Measurements from ENCODE around the gene TLCD2. TPM values are rescaled to one million over a fixed set of nuclear protein-coding genes. Genes with fewer than 3 reads are reported as not detected.

The TLCD2 gene, protein sequence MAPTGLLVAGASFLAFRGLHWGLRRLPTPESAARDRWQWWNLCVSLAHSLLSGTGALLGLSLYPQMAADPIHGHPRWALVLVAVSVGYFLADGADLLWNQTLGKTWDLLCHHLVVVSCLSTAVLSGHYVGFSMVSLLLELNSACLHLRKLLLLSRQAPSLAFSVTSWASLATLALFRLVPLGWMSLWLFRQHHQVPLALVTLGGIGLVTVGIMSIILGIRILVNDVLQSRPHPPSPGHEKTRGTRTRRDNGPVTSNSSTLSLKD
- total RNA-seq (under 1 TPM in 4 of 5 experiments, not detected in 1; 0.05 to 0.49 (median 0.08) TPM), polyA plus RNA-seq (not detected), total RNA-seq (0.40 reads per million)

DNA sequence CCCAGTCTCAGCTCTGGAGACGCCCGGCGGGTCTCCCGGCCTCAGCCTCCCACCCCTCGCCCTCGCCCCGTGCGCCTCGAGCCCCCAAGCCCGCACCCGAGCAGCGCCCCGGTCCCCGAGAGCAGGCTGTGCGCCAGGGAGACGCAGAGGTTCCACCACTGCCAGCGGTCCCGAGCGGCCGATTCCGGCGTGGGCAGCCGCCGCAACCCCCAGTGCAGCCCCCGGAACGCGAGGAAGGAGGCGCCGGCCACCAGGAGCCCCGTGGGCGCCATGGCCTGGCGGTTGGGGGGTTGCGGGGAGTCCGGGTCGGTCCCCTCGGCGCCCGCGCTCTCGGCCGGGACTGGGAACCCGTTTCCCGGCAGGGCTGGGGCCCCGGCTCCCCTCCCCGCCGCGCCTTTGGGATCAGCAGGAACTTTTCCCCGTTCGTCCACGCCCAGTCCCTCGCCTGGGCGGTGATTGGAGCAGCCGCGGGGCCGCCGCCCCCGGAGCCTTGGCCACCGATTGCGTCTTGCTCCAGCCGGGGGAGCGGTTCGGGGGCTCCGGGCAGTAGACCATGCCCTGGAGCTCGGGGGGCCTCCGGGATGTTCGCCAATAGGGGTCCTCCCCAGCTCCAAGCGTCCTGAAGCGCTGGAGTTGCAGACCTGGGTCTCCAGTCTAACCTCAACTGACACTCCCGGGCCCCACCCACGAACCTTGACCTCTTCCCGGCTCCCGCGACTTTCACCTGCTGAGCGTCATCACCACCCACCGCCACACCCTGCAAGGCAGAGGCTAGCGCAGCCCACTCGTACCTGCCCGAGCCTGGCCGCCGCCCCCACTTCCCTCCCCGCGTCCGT is at the start of gene TLCD2:
Gene TLCD2, minus strand, starts transcription at position 407 of the 836 bp plus-strand sequence. Its CDS starts 135 bp downstream, at position 272.
- H3K4me3 Mint-ChIP-seq = peak within 1 kb of the TSS; percentile 37 to 88 (median 75)
- peaks cover 0 to 6% of the 10 kb centered on the region in 2 donors for H3K27me3 ChIP-seq (ENCODE audit: control insufficient read depth in 2 of 2, insufficient read depth in 2 of 2, low read length in 2 of 2)
- H3K36me3 ChIP-seq (ENCODE audit: control insufficient read depth in 2 of 3, insufficient read depth in 3 of 3, low read length in 3 of 3) = no peaks in the 10 kb centered on the region
- H3K27me3 Mint-ChIP-seq = peaks cover 10 to 42% (median 24%) of the 10 kb centered on the region in 5 donors
- H3K27ac Mint-ChIP-seq = peak within 1 kb of the TSS in 4 of 9 donors; percentile 6 to 77 (median 42)
- H3K4me1 Mint-ChIP-seq = peaks cover 10 to 27% (median 20%) of the 10 kb centered on the region in 7 donors
- no peaks in the 10 kb centered on the region for H3K9me3 Mint-ChIP-seq
- peak within 1 kb of the TSS; percentile 25 for H3K27ac ChIP-seq (ENCODE audit: low read depth, low read length)
- peak within 1 kb of the TSS; percentile 47 for H3K4me3 ChIP-seq (ENCODE audit: low read length)
- H3K9me3 ChIP-seq (ENCODE audit: control insufficient read depth in 2 of 3, low read length in 3 of 3) = no peaks in the 10 kb centered on the region
- ChIA-PET POLR2A (interaction anchor here (0.6 kb wide), 1 partner anchor 463 kb away, joined by 3 read pairs; no protein-coding TSS in a partner anchor), CTCF (interaction anchor here (1.2 kb wide), 1 partner anchor 31 kb away, joined by 3 read pairs; no protein-coding TSS in a partner anchor)
- intact Hi-C loops (cut with micrococcal nuclease) = no loop called here
- peaks cover 11 to 16% of the 10 kb centered on the region in 2 donors for H3K4me1 ChIP-seq (ENCODE audit: control insufficient read depth in 2 of 2, insufficient read depth in 2 of 2, low read length in 2 of 2)
- DNase-seq = peak in 1 of 9 donors; percentile 45
- peak; percentile 14 for ATAC-seq
- peaks cover 0 to 13% (median 0%) of the 10 kb centered on the region in 5 donors for H3K36me3 Mint-ChIP-seq

DNA sequence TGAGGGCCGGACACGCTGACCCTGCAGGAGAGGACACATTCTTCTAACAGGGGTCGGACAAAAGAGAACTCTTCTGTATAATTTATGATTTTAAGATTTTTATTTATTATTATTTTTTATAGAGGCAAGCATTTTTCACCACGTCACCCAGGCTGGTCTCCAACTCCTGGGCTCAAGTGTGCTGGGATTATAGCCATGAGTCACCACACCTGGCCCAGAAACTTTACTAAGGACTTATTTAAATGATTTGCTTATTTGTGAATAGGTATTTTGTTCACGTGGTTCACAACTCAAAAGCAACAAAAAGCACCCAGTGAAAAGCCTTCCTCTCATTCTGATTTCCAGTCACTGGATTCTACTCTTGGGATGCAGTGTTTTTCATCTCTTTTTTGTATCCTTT is 49.4 kb upstream of the TLCD2 start:
- ATAC-seq = no peak
- Mint-ChIP-seq H3K27ac (no peak overlapping the region), H3K9me3 (peaks cover 0 to 2% (median 0%) of the 10 kb centered on the region in 11 donors), H3K36me3 (peaks cover 0 to 4% (median 0%) of the 10 kb centered on the region in 5 donors), H3K4me1 (peaks cover 20 to 54% (median 26%) of the 10 kb centered on the region in 7 donors), H3K27me3 (peaks cover 0 to 9% (median 0%) of the 10 kb centered on the region in 5 donors), H3K4me3 (no peak overlapping the region)
- POLR2A ChIA-PET = no interaction called here
- Histone ChIP-seq H3K4me3 (ENCODE audit: low read length) (no peak overlapping the region), H3K27me3 (ENCODE audit: control insufficient read depth in 2 of 2, insufficient read depth in 2 of 2, low read length in 2 of 2) (no peaks in the 10 kb centered on the region), H3K27ac (ENCODE audit: low read depth, low read length) (no peak overlapping the region), H3K9me3 (ENCODE audit: control insufficient read depth in 2 of 3, low read length in 3 of 3) (no peaks in the 10 kb centered on the region), H3K4me1 (ENCODE audit: control insufficient read depth in 2 of 2, insufficient read depth in 2 of 2, low read length in 2 of 2) (peaks cover 19 to 29% of the 10 kb centered on the region in 2 donors), H3K36me3 (ENCODE audit: control insufficient read depth in 2 of 3, insufficient read depth in 3 of 3, low read length in 3 of 3) (no peaks in the 10 kb centered on the region)
- CTCF ChIA-PET = no interaction called here
- intact Hi-C loops (cut with micrococcal nuclease) = no loop called here
- DNase-seq = no peak

DNA sequence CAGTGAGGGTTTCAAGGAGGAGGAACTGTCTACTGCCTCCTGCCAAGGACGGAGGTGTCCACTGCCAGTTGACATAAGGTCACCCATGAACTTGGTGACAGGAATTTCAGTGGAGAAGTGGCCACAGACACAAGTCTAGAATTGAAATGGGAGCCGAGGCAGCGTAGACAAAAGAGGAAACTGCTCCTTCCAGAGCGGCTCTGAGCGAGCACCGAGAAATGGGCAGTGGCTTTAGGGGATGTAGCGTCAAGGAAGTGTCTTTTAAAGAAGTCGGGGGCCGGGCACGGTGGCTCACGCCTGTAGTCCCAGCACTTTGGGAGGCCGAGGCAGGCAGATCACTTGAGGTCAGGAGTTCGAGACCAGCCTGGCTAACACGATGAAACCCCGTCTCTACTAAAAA is 48.6 kb upstream of the TLCD2 start:
- Histone ChIP-seq H3K27me3 (ENCODE audit: control insufficient read depth in 2 of 2, insufficient read depth in 2 of 2, low read length in 2 of 2) (no peaks in the 10 kb centered on the region), H3K4me1 (ENCODE audit: control insufficient read depth in 2 of 2, insufficient read depth in 2 of 2, low read length in 2 of 2) (peaks cover 14 to 21% of the 10 kb centered on the region in 2 donors), H3K4me3 (ENCODE audit: low read length) (no peak overlapping the region), H3K36me3 (ENCODE audit: control insufficient read depth in 2 of 3, insufficient read depth in 3 of 3, low read length in 3 of 3) (no peaks in the 10 kb centered on the region), H3K9me3 (ENCODE audit: control insufficient read depth in 2 of 3, low read length in 3 of 3) (no peaks in the 10 kb centered on the region), H3K27ac (ENCODE audit: low read depth, low read length) (no peak overlapping the region)
- no peak overlapping the region for H3K4me3 Mint-ChIP-seq
- peak overlapping the region in 5 of 9 donors; percentile 36 to 89 (median 77) for H3K27ac Mint-ChIP-seq
- CTCF ChIA-PET = no interaction called here
- ATAC-seq (peak; percentile 61), DNase-seq (no peak)
- H3K27me3 Mint-ChIP-seq = peaks cover 0 to 9% (median 0%) of the 10 kb centered on the region in 5 donors
- no peaks in the 10 kb centered on the region for H3K36me3 Mint-ChIP-seq
- POLR2A ChIA-PET = no interaction called here
- H3K4me1 Mint-ChIP-seq = peaks cover 13 to 46% (median 19%) of the 10 kb centered on the region in 7 donors
- intact Hi-C loops (cut with micrococcal nuclease) = no loop called here
- H3K9me3 Mint-ChIP-seq = no peaks in the 10 kb centered on the region

DNA sequence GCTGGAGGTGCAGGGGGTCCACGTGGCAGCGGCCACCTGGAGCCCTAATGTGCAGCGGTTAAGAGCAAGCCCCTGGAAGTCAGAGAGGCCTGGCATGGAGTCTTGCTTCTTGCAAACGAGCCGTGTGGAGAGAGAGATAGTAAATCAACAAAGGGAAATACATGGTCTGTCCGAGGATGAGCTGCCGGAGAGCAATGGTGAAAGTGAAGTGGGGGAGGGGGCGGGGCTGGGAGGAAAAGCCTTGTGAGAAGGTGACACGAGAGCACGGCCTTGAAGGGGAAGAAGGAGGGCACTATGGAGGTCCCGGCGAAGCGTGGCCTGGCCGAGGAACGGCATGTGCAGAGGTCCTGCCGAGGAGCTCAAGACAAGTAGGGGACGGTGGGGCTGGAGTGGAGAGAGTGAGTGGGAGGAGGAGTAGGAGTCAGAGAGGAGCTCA is 45.7 kb upstream of the TLCD2 start:
- H3K4me1 ChIP-seq (ENCODE audit: control insufficient read depth in 2 of 2, insufficient read depth in 2 of 2, low read length in 2 of 2) = no peaks in the 10 kb centered on the region
- H3K36me3 Mint-ChIP-seq = no peaks in the 10 kb centered on the region
- H3K9me3 Mint-ChIP-seq = no peaks in the 10 kb centered on the region
- intact Hi-C loops (cut with micrococcal nuclease) = no loop called here
- peaks cover 0 to 9% (median 0%) of the 10 kb centered on the region in 5 donors for H3K27me3 Mint-ChIP-seq
- H3K9me3 ChIP-seq (ENCODE audit: control insufficient read depth in 2 of 3, low read length in 3 of 3) = no peaks in the 10 kb centered on the region
- ATAC-seq = no peak
- no peak overlapping the region for H3K27ac ChIP-seq (ENCODE audit: low read depth, low read length)
- no peaks in the 10 kb centered on the region for H3K27me3 ChIP-seq (ENCODE audit: control insufficient read depth in 2 of 2, insufficient read depth in 2 of 2, low read length in 2 of 2)
- no peak overlapping the region for H3K4me3 Mint-ChIP-seq
- H3K4me3 ChIP-seq (ENCODE audit: low read length) = no peak overlapping the region
- no peak for DNase-seq
- no peaks in the 10 kb centered on the region for H3K36me3 ChIP-seq (ENCODE audit: control insufficient read depth in 2 of 3, insufficient read depth in 3 of 3, low read length in 3 of 3)
- H3K27ac Mint-ChIP-seq = peak overlapping the region in 2 of 9 donors; percentile 69 to 86
- ChIA-PET POLR2A (interaction anchor here (0.8 kb wide), 1 partner anchor 131 kb away, joined by 5 read pairs; no protein-coding TSS in a partner anchor), CTCF (no interaction called here)
- peaks cover 0 to 18% (median 7%) of the 10 kb centered on the region in 7 donors for H3K4me1 Mint-ChIP-seq

DNA sequence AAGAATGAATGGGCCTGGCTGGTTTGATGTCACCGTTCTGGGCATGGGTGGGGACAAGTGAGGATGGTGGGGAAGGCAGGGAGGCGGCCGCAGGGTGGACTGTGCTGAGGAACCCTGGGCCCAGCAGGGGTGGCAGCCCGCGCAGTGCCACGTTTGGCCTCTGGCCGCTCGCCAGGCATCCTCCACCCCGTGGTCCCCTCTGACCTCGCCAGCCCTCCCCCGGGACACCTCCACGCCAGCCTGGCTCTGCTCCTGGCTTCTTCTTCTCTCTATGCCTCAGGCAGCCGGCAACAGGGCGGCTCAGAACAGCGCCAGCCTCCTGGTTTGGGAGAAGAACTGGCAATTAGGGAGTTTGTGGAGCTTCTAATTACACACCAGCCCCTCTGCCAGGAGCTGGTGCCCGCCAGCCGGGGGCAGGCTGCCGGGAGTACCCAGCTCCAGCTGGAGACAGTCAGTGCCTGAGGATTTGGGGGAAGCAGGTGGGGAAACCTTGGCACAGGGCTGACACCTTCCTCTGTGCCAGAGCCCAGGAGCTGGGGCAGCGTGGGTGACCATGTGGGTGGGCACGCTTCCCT is 45.2 kb upstream of the TLCD2 start:
- intact Hi-C loops (cut with micrococcal nuclease) = no loop called here
- POLR2A ChIA-PET = interaction anchor here (0.8 kb wide), 1 partner anchor 131 kb away, joined by 5 read pairs; no protein-coding TSS in a partner anchor

DNA sequence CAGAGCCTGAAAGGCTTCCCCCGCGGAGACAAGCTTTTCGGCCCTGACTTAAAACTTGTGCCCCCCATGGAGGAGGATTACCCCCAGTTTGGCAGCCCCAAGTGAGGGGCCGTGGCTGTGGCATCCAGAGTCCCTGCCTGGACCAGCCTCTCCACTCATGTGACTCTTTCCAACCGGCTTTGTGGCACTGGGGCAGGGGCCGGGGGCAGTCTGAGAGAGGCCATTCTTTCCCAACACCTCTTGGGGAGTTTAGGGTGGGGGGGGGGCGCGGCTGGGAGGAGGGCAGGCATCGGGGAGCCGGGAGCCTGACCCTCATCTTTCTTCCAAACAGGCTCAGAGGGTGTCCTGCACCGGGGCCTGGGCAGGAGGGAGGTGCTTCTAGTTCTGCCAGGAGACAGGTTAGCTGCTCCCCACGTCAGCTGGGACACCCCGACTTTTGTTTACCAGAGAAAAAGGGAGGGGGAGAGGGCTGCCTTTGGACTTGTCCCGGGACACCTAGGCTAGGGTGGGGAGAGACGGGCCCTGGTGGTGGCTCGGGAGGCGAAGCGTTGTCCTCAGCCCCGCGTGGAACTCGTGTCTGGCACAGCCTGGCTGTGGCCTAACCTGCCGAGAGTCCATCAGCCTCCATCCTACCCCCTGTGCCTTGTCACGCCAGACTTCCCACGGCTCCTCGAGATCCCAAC is 44.4 kb upstream of the TLCD2 start:
- no peaks in the 10 kb centered on the region for H3K27me3 ChIP-seq (ENCODE audit: control insufficient read depth in 2 of 2, insufficient read depth in 2 of 2, low read length in 2 of 2)
- ATAC-seq (no peak), DNase-seq (no peak)
- H3K4me3 ChIP-seq (ENCODE audit: low read length) = no peak overlapping the region
- Mint-ChIP-seq H3K4me3 (no peak overlapping the region), H3K27ac (peak overlapping the region in 1 of 9 donors; percentile 49), H3K4me1 (peaks cover 0 to 10% (median 7%) of the 10 kb centered on the region in 7 donors), H3K9me3 (no peaks in the 10 kb centered on the region), H3K36me3 (no peaks in the 10 kb centered on the region), H3K27me3 (peaks cover 0 to 9% (median 0%) of the 10 kb centered on the region in 5 donors)
- H3K27ac ChIP-seq (ENCODE audit: low read depth, low read length) = no peak overlapping the region
- intact Hi-C loops (cut with micrococcal nuclease) = no loop called here
- CTCF ChIA-PET = interaction anchor here (0.6 kb wide), 1 partner anchor 69 kb away, joined by 3 read pairs; no protein-coding TSS in a partner anchor
- H3K36me3 ChIP-seq (ENCODE audit: control insufficient read depth in 2 of 3, insufficient read depth in 3 of 3, low read length in 3 of 3) = no peaks in the 10 kb centered on the region
- POLR2A ChIA-PET = interaction anchor here (1.5 to 2.3 kb wide), 2 partner anchors 9 to 12 kb away, joined by 4 to 6 read pairs; no protein-coding TSS in a partner anchor
- H3K4me1 ChIP-seq (ENCODE audit: control insufficient read depth in 2 of 2, insufficient read depth in 2 of 2, low read length in 2 of 2) = no peaks in the 10 kb centered on the region
- H3K9me3 ChIP-seq (ENCODE audit: control insufficient read depth in 2 of 3, low read length in 3 of 3) = no peaks in the 10 kb centered on the region

More for the DNA sequence above, 45.2 kb upstream of the TLCD2 start:
- no peak overlapping the region for H3K27ac ChIP-seq (ENCODE audit: low read depth, low read length)
- H3K9me3 ChIP-seq (ENCODE audit: control insufficient read depth in 2 of 3, low read length in 3 of 3) = no peaks in the 10 kb centered on the region
- CTCF ChIA-PET = no interaction called here
- H3K36me3 Mint-ChIP-seq = no peaks in the 10 kb centered on the region
- ATAC-seq (no peak), DNase-seq (no peak)
- H3K27me3 Mint-ChIP-seq = peaks cover 0 to 9% (median 0%) of the 10 kb centered on the region in 5 donors
- H3K4me1 ChIP-seq (ENCODE audit: control insufficient read depth in 2 of 2, insufficient read depth in 2 of 2, low read length in 2 of 2) = no peaks in the 10 kb centered on the region
- H3K27me3 ChIP-seq (ENCODE audit: control insufficient read depth in 2 of 2, insufficient read depth in 2 of 2, low read length in 2 of 2) = no peaks in the 10 kb centered on the region
- no peaks in the 10 kb centered on the region for H3K9me3 Mint-ChIP-seq
- no peak overlapping the region for H3K4me3 ChIP-seq (ENCODE audit: low read length)
- H3K4me1 Mint-ChIP-seq = peaks cover 0 to 13% (median 7%) of the 10 kb centered on the region in 7 donors
- H3K36me3 ChIP-seq (ENCODE audit: control insufficient read depth in 2 of 3, insufficient read depth in 3 of 3, low read length in 3 of 3) = no peaks in the 10 kb centered on the region
- H3K27ac Mint-ChIP-seq = peak overlapping the region in 4 of 9 donors; percentile 49 to 86 (median 64)
- H3K4me3 Mint-ChIP-seq = no peak overlapping the region
